GM18505 (cell line): ENCODE measurements around the gene SLAMF8.

Source experiments
- ATAC-seq: cut with Tn5 transposase; IDR thresholded peaks from one replicate; pipeline ENCODE4 v1.9.1; 2021; ENCODE audit not compliant: unreplicated experiment
- POLR2A ChIP-seq: IDR thresholded peaks from 4 replicates; pipeline ENCODE4 v1.6.1; 2011; ENCODE audit warnings: borderline replicate concordance; ENCODE audit not compliant: insufficient read depth, insufficient read length; ENCODE audit errors: extremely low read depth

The SLAMF8 gene

DNA sequence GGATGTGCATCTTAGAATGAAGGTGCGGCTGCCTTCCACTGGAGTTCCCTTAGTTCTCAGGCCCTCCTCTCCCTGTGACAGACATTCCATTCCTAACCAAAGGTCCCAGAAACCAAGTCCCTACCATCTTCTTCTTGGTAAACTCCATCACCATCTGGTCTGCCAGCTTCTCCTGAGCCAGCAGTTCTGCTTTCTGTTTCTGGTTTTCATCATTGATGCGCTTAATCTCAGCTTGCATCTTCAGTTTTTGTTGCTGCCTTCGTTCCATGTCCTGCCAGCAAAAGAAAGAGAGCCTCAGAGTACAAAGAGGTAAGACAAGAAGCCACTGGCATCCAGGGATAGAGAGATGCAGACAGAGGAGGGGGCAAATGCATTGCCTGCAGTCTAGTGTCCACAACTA lies 53.8 kb downstream of the SLAMF8 start:
- TF ChIP-seq POLR2A = no peak
- ATAC-seq = no peak

DNA sequence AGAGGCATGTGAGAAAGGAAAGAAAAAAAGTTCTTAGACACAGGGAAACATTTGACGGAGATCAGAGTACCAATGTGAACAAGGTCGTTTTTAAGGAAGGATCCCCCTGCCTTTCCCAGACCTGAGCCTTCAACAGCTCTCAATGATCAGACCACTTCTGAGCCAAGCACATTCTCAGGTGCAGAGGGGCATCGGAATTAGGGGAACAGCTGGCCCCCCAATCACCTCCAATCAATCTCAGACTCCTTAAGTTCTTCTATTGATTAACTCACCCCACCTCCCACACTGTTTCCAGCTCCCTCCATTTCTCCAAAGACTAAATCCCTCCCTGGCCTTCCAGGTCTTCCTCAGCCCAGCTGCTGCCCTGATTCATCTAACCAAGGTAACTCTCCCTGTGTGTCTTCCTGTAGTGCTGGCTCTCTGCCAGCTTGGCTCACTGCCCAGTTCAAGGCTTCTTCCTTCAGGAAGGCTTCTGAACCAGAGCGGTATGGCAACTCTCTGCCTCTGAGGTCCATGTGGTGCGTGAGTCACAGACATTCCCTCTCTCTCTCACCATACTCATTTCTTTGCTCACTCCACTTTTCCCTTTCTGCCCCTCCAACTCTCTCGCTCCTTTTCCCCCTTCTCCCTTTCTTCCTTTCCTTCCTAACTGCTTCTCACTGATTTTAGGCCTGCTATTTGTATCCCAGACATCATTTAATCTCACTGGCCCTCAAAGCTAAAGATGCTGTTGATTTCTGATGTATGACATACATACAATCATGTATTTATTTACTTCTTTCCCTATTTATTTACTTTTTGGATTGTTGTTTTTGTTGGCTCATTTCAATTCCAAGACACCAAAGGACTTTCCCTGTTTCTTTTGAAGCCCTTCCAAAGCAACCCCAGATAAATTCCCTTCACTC lies 55.2 kb downstream of the SLAMF8 start:
- no peak for ATAC-seq
- TF ChIP-seq POLR2A = no peak

DNA sequence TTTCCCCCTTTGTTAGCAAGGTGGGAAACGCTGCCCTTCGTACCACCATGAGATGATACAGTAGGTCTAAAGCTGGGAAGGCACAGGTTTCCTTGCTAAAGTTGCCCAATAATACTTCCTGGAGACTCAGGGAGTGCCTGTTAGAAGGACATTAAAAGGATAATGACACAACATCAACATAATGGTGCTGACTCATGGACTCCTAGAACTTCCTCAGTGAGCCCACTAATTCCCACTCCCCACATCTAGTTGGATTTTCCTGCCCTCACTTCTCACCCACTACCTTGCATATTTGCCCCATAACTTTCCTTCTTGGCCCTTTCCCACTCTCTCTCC lies 55.8 kb downstream of the SLAMF8 start:
- no peak for ATAC-seq
- no peak for TF ChIP-seq POLR2A

DNA sequence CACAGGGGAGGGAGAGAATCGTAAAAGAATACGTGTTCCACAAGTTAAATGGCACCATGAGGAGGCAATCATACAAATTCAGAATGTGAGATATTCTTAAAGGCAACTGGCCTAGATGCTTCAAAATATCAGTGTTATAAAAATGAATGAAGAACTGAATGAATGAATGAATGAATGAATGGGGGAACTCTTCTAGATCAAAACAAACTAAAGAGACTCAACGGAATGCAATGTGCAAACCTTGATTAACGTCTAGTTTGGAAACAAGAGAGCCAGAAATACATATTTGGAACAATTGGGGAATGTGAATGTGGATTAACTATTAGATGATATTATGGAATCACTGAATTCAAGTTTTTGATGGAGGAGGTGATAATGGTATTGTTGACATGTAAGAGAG lies 56.5 kb downstream of the SLAMF8 start:
- TF ChIP-seq POLR2A = no peak
- no peak for ATAC-seq

DNA sequence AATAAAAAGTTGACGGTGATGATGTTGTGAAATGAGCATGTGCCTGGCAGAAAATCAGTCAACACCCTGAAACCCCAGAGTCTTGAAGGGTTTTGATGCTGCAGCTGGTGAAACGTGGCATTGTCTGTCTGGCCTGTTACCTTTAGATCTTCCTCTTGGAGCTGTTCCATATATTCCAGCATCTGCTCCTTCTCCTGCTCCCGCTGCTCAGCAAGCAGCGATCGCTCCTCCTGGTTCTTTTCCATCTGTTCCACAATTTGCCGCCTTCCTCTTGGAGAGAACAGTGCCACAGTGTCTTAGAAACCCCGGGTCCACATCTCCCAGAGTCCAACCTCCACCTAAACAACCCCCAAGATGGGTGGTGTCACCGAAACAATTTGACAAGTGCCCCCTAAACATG lies 57.6 kb downstream of the SLAMF8 start:
- no peak for ATAC-seq
- TF ChIP-seq POLR2A = no peak
